Superior temporal gyrus (tissue), 1 donor: ENCODE results near the gene OPN4.

Source experiments
- DNase-seq: peaks from one replicate; pipeline ENCODE4 v3.0.0-alpha.2; 2016; ENCODE audit errors: extremely low spot score

Gene OPN4

DNA sequence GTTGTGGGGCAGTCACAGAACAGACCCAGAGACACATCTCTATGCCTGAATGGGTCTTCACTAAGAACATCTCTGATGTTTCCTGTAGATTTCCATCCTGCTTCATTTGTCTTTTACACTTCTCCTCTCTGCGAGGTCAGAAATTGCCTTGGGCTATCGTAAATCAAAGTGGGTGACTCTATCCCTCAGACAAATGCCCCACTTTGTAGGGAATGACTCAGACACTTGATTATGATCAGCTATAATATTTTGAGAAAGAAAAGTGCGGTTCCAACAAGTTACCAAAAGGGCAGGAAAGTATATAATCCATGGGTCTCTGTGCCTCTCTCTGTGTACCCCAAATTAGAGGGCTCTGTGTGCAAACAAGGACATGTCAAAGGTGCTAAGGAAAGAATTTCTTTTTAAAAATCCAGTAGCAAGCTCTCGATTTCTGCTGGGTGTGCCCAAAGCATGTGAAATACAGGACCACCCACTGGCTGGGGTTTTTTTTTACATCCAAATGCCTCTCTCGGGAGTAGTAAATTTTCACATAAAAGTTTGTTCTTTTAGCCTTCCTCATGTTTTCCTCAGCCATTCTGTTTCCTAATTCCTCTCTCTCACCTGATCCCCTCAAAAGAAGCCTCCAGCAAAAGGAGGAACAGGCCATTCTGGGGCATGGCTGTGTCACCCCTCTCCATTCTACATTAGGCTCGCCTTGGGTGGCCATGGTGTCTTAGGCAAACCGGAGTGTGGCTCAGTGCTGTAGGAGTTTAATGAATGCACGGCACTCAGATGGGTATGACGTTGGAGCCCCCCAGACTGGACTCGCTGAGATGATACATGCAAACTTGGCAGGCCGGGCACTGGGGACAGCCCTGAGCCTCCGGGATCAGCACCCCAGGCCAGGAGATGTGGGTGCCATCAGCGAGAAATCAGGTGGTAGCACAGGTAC, 6.3 kb upstream of the OPN4 start:
- DNase-seq = no peak

- no peak for DNase-seq
Measured at GRCh38 chr10:86648704-86649427, 5.5 kb upstream of the OPN4 start.

GRCh38 chr10:86649471-86650150, 4.7 kb upstream of the OPN4 start:
- DNase-seq = no peak

DNA sequence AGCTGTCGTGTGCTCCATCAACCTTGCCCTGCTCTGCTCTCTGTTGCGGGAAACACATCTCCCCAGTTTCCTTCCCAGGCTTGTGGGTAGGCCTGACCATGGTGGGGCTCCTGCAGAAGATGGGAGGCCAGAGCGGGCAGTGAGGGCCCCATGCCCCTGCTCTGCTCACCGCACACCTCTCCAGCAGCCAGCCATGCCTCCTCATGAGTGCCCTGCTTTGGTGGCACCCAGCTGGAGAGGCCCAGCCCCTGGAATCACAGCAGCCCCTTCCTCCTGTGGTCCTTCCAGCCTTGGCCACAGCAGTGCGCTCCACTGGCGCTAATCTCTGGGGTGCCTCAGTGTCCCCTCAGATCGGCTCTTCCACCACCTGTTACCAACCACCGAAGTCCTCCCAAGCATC, 4.2 kb upstream of the OPN4 start:
- DNase-seq = no peak

DNA sequence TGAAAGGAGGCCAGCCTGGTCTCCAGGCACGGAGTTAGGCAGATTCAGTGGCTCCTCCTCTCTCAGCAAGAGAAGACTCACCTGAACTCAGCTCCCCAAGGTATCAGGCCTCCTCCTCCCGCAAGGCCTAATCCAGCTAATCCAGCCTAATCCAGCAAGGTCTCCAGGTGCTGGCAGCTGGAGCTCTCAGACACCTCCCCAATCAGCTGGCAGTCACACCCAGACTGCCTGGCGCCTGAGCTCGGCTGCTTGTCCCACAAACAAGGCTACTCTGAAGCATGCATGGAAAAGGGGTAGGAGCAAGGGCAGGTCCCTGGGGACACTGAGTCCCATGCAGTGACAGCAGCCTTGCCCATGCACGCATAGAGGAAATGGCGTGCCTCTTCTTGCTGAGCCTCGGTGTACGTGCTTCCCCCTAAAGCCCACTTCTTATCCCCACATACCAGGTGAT, 3.3 kb upstream of the OPN4 start:
- no peak for DNase-seq

DNA sequence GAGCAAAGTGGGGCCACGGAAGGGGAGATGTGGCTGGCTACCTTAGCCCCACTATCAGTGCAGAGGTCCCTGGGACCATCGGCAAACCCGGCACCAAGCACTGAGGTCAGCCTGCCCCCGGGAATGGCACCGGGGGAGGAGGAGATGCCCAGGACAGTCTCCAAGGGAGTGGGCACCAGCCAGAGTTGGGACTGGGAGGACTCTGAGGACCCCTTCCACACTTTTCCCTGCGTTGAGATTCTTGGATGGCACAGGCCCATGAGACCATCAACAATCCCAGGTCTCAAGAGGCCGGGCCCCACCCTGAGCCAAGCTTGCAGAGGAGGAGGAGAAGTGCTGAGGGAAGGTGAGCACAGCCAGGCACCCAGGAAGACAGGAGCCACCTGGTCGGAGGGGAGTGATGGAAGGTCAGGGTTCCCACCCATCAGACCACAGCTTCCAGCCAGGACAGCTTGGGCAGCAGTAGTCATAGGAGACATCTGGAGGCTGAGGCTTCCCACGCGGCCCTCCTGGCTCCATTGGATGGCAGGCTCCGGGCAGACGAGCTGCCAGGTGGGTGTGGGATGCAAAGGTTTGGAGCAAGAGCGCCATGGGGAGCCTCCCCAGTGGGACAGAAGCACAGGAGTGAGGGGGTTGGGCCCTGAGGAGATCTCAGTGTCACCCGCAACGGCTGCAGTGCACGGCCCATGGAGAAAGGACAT, 2.6 kb upstream of the OPN4 start:
- no peak for DNase-seq

DNA sequence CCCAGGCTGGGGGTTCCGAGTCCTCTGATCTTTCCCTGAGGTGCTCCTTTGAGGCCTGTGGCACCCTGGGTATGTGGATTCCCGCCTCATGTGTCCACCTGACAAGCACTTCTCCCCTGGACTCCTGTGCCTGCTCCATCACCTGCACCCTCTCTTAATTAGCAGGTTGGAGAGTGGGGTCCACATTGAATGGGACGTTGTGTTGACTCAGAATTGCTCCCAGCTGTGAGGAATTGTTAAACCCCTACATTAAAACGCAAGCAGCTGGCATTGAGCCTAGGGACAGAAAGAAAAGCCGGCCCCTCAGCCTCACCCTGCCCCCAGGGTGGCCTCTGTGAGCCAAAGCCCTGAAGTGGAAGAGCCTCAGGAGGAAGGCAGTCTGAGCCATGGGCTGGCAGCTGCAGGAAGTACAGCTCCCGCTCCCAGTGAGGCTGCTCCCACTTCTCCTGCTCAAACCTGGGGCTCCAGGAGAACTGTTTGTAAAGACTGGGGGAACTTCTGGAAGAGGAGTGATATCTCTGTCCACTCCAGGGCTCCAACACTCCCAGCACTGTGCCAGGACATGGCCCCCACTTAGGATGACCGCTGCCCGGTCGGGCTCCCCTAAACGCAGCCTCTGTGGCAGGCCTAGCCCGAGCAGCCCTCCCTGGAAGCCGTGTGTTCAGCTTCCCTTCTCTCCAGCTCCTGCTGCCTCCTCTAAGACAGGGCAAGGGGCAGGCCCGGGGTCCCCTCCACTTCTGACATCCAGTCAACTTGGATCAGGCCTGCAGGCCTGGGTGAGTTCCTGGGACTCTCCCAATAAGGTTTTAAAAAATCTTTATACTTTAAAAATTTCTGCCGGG, 1.8 kb upstream of the OPN4 start:
- no peak for DNase-seq

- no peak for DNase-seq
Measured at GRCh38 chr10:86653379-86653778, 968 bp upstream of the OPN4 start.

GRCh38 chr10:86653987-86654386, 360 bp upstream of the OPN4 start:
- no peak for DNase-seq

- DNase-seq = no peak
Measured at GRCh38 chr10:86655173-86655540, 810 bp downstream of the OPN4 start.

DNA sequence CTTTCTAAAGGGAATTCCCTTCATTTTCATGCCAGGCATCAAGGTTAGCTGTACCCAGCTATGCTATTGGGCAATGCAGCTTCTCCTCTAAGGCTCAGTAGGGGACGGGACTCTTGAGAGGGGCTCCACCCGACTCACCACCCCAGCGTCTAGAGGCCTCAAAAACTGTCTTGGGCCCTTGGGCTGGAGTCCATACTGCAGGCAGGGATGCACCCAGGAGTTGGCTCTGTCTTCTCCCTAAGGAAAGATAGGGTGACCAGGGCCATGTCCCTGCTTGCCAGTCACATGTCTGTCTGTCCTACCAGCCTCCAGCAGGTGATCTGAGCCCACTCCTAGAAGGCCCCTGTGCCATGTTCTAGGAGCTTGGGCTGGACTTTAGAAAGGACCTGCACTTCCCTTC, 1.2 kb downstream of the OPN4 start:
- DNase-seq = no peak

GRCh38 chr10:86657011-86657395, 2.7 kb downstream of the OPN4 start:
- no peak for DNase-seq

DNA sequence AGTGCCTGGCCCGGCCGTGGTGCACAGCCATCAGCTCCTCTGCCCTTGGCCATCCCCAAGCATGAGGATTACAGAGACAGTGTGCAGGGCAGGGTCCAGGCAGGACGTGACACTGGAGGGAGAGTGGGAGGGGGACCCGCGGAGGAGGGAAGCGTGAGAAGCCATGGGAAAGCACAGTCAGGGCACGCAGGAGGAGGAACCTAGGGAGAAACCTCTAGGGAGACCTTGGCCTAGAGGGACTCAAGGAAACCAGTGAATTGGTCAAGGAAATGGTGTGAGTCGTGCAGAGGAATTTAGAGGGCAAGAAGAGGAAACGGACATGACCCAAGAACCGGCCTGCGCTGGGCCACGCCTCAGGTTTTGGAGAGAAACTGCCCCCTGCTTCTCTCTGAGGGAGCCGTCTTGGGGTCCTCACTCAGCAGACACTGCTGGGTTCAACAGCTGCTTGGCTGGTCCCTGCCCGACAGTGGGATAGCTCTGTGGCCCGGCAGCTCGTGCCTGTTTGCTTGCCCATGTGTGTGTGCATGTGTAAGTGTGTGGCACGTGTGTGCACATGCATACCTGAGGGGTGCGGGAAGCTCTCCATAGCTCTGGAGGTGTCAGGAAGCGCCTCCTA, 3.2 kb downstream of the OPN4 start:
- DNase-seq = no peak

GRCh38 chr10:86658261-86658741, 4.0 kb downstream of the OPN4 start:
- DNase-seq = no peak

- DNase-seq = no peak
Measured at GRCh38 chr10:86658751-86659150, 4.4 kb downstream of the OPN4 start.

- no peak for DNase-seq
Measured at GRCh38 chr10:86659161-86659691, 4.9 kb downstream of the OPN4 start.

- no peak for DNase-seq
Measured at GRCh38 chr10:86659721-86660453, 5.5 kb downstream of the OPN4 start.

DNA sequence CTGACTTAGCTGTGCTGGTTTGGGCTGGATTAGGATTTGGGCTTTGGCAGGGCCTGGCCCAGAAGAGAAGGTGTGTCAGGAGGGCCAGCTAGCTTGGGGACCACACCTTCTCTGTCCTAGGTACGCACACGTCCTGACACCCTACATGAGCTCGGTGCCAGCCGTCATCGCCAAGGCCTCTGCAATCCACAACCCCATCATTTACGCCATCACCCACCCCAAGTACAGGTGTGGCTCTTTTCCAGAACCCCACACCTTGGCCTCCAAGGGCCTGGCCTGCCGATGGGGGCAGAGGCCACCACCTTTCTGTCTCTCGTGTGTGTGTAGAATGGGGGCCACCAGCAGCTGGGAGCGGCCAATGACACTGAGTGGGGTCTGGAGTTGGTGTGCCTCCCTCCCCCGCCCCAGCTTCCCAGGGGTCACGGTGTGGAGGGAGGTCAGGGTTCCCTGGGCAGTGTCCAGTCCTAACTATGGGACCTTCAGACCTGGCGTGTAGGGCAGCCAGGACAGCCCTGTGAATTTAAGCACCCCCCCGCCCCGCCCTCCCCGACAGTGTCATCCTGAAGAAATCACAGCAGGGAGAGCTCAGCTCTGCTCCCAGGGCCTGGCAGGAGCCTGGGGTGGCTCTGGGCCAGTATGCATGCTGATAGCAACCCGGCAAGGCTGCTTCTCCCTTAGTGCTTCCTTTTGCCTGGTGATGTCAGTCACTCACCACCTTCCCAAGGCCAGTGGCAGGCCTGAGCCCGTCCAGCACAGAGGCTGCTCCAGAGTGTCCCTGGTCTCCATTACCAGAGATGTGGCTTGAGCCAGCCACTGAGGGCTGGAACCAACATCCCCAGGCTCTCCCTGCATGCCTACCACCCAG, 7.0 kb downstream of the OPN4 start:
- DNase-seq = no peak
